Activated gamma-delta T cell treated with Interleukin-2 at 50 U/mL for 16 hours (primary cell): Measurements from ENCODE around the gene CHRNA7.
"Not testable (repeated sequence)": the region's sequence is repeated elsewhere in the genome, so short reads cannot be mapped to it uniquely, and the experiment has no call there.

Experiments used
- DNase-seq: peaks from one replicate; pipeline ENCODE4 v3.0.0-alpha.2; 2020

Gene CHRNA7

GRCh38 chr15:32209081-32209480 is 178.8 kb downstream of the CHRNA7 start:
- not testable (repeated sequence) for DNase-seq

- no peak for DNase-seq
Observed at GRCh38 chr15:32218666-32219065, 188.4 kb downstream of the CHRNA7 start.
